Activated CD8-positive, alpha-beta memory T cell treated with anti-CD3 and anti-CD28 coated beads for 4 hours (primary cell): ENCODE results near the gene LYZ.

Source experiments
- DNase-seq, 2 donors: peaks; one replicate each; pipeline ENCODE4 v3.0.0-alpha.2; 2020; ENCODE audit warnings: low read depth in 2 of 2

LYZ gene

GRCh38 chr12:69386921-69387320 lies 38.7 kb downstream of the LYZ start:
- DNase-seq = no peak

GRCh38 chr12:69388371-69388770 lies 40.2 kb downstream of the LYZ start:
- no peak for DNase-seq

- DNase-seq = no peak
These were observed 41.6 kb downstream of the LYZ start for GRCh38 chr12:69389831-69390230.

GRCh38 chr12:69392179-69392928 lies 44.2 kb downstream of the LYZ start:
- no peak for DNase-seq

- DNase-seq = no peak
These were observed 47.9 kb downstream of the LYZ start for GRCh38 chr12:69396041-69396440.

- DNase-seq = no peak
These were observed 48.8 kb downstream of the LYZ start for GRCh38 chr12:69396963-69397362.

GRCh38 chr12:69397978-69398377 lies 49.8 kb downstream of the LYZ start:
- no peak for DNase-seq

- no peak for DNase-seq
These were observed 53.8 kb downstream of the LYZ start for GRCh38 chr12:69401940-69402339.
